Measurements from ENCODE around the gene AGL.

GRCh38 chr1:99849413-99849743, 783 bp upstream of the AGL start:
- TF ChIP-seq CTCF (IDR thresholded peaks at IDR 0.05; ENCODE audit: low read length) (no peak), EZH2 (optimal IDR thresholded peaks at IDR 0.05; ENCODE audit: low read depth, low read length) (no peak)
